H9 (cell line): Measurements from ENCODE around the gene CMSS1. TPM values are rescaled to one million over a fixed set of nuclear protein-coding genes. Genes with fewer than 3 reads are reported as not detected.

ENCODE experiments used
- DNase-seq: peaks from one replicate; pipeline ENCODE4 v3.0.0-alpha.2; 2017
- H2AFZ ChIP-seq: one replicate; pipeline ENCODE4 v1.6.1; 2013; ENCODE audit warnings: mild to moderate bottlenecking, low read length, control low read depth, moderate library complexity
- H2AK5ac ChIP-seq: 2 replicates; pipeline ENCODE4 v1.6.1; 2013; ENCODE audit warnings: low read length, control low read depth, mixed read lengths; ENCODE audit not compliant: insufficient read length
- H2BK120ac ChIP-seq: one replicate; pipeline ENCODE4 v1.6.1; 2013; ENCODE audit warnings: low read depth, mild to moderate bottlenecking, low read length, control low read depth, inconsistent platforms; ENCODE audit not compliant: poor library complexity, severe bottlenecking
- H2BK12ac ChIP-seq: 2 replicates; pipeline ENCODE4 v1.6.1; 2013; ENCODE audit warnings: low read length, control low read depth, mixed read lengths, low read depth; ENCODE audit not compliant: insufficient read length
- H2BK15ac ChIP-seq: 2 replicates; pipeline ENCODE4 v1.6.1; 2013; ENCODE audit warnings: low read depth, low read length, control low read depth
- H2BK20ac ChIP-seq: one replicate; pipeline ENCODE4 v1.6.1; 2013; ENCODE audit warnings: low read depth, mild to moderate bottlenecking, low read length, control low read depth, inconsistent platforms; ENCODE audit not compliant: poor library complexity, severe bottlenecking
- H2BK5ac ChIP-seq: 2 replicates; pipeline ENCODE4 v1.6.1; 2013; ENCODE audit warnings: low read length, control low read depth, mixed read lengths; ENCODE audit not compliant: insufficient read length
- H3K14ac ChIP-seq: 2 replicates; pipeline ENCODE4 v1.6.1; 2013; ENCODE audit warnings: low read length, control low read depth; ENCODE audit not compliant: insufficient read depth
- H3K18ac ChIP-seq: 2 replicates; pipeline ENCODE4 v1.6.1; 2013; ENCODE audit warnings: low read depth, mild to moderate bottlenecking, mixed read lengths, low read length, control low read depth; ENCODE audit not compliant: insufficient read length
- H3K23ac ChIP-seq: 2 replicates; pipeline ENCODE4 v1.6.1; 2013; ENCODE audit warnings: low read length, control low read depth, mixed read lengths, low read depth; ENCODE audit not compliant: insufficient read length
- H3K23me2 ChIP-seq: 2 replicates; pipeline ENCODE4 v1.6.1; 2013; ENCODE audit warnings: low read depth, mild to moderate bottlenecking, mixed read lengths, low read length, control low read depth; ENCODE audit not compliant: insufficient read length, poor library complexity, severe bottlenecking
- H3K27ac ChIP-seq: 2 replicates; pipeline ENCODE4 v1.5.1; 2013; ENCODE audit warnings: low read length, control low read depth, mixed read lengths, low read depth; ENCODE audit not compliant: insufficient read length
- H3K27me3 ChIP-seq: 2 replicates; pipeline ENCODE4 v1.6.1; 2013; ENCODE audit warnings: low read length, control low read depth, inconsistent platforms; ENCODE audit not compliant: insufficient read depth
- H3K4ac ChIP-seq: 2 replicates; pipeline ENCODE4 v1.6.1; 2013; ENCODE audit warnings: low read depth, mild to moderate bottlenecking, control low read depth, inconsistent platforms, low read length, moderate library complexity
- H3K4me1 ChIP-seq: 2 replicates; pipeline ENCODE4 v1.6.1; 2013; ENCODE audit warnings: low read length, control low read depth, inconsistent platforms; ENCODE audit not compliant: insufficient read depth
- H3K4me2 ChIP-seq: 2 replicates; pipeline ENCODE4 v1.6.1; 2013; ENCODE audit warnings: low read length, control low read depth, mixed read lengths; ENCODE audit not compliant: insufficient read length, insufficient read depth
- H3K56ac ChIP-seq: 2 replicates; pipeline ENCODE4 v1.6.1; 2013; ENCODE audit warnings: low read depth, mild to moderate bottlenecking, mixed read lengths, low read length, control low read depth; ENCODE audit not compliant: insufficient read length
- H3K79me1 ChIP-seq: 2 replicates; pipeline ENCODE4 v1.6.1; 2013; ENCODE audit warnings: low read depth, mild to moderate bottlenecking, moderate library complexity, low read length, control low read depth, inconsistent platforms; ENCODE audit not compliant: insufficient read depth, poor library complexity, severe bottlenecking
- H3K79me2 ChIP-seq: 2 replicates; pipeline ENCODE4 v1.6.1; 2013; ENCODE audit warnings: low read length, control low read depth, inconsistent platforms; ENCODE audit not compliant: insufficient read depth
- H3K9ac ChIP-seq: 2 replicates; pipeline ENCODE4 v1.6.1; 2013; ENCODE audit warnings: low read length, control low read depth, mixed read lengths; ENCODE audit not compliant: insufficient read length; ENCODE audit errors: extremely low read depth
- H3K9me3 ChIP-seq: one replicate; pipeline ENCODE4 v1.6.1; 2013; ENCODE audit warnings: low read depth, low read length, inconsistent platforms; ENCODE audit not compliant: control insufficient read depth
- H3T11ph ChIP-seq: one replicate; pipeline ENCODE4 v1.6.1; 2013; ENCODE audit warnings: mild to moderate bottlenecking, low read length, control low read depth, inconsistent platforms
- H4K20me1 ChIP-seq: one replicate; pipeline ENCODE4 v1.6.1; 2013; ENCODE audit not compliant: control insufficient read depth, insufficient read length, insufficient read depth
- H4K5ac ChIP-seq: 2 replicates; pipeline ENCODE4 v1.6.1; 2013; ENCODE audit warnings: low read depth, mild to moderate bottlenecking, mixed read lengths, low read length, control low read depth; ENCODE audit not compliant: insufficient read length
- H4K8ac ChIP-seq: replicated peaks from 2 replicates; pipeline ENCODE4 v1.6.1; 2013; ENCODE audit warnings: low read length, control low read depth, mixed read lengths, low read depth; ENCODE audit not compliant: insufficient read length
- H4K91ac ChIP-seq: 2 replicates; pipeline ENCODE4 v1.6.1; 2013; ENCODE audit warnings: low read depth, mild to moderate bottlenecking, moderate library complexity, mixed read lengths, low read length, control low read depth; ENCODE audit not compliant: insufficient read length
- H3K27ac Mint-ChIP-seq, 3 experiments: 2 replicates in 2 of 3; 3 replicates in 1 of 3; pipeline ENCODE4 v1.8.0; 2020 to 2021; ENCODE audit warnings: mixed read lengths in 3 of 3, mild to moderate bottlenecking in 1 of 3, moderate library complexity in 1 of 3
- H3K27me3 Mint-ChIP-seq: 2 replicates; pipeline ENCODE4 v1.8.0; 2021; ENCODE audit warnings: low read depth, mild to moderate bottlenecking, moderate library complexity, mixed read lengths
- H3K36me3 Mint-ChIP-seq, 3 experiments: 2 replicates in 2 of 3; 3 replicates in 1 of 3; pipeline ENCODE4 v1.8.0; 2020 to 2021; ENCODE audit warnings: low read depth in 3 of 3, mixed read lengths in 3 of 3; ENCODE audit not compliant: insufficient read depth in 1 of 3
- H3K4me1 Mint-ChIP-seq, 2 experiments: 2 replicates each; pipeline ENCODE4 v1.8.0; 2020; ENCODE audit warnings: mixed read lengths in 2 of 2
- H3K4me3 Mint-ChIP-seq, 2 experiments: 2 replicates in 1 of 2; 3 replicates in 1 of 2; pipeline ENCODE4 v1.8.0; 2020 to 2021; ENCODE audit warnings: mild to moderate bottlenecking in 2 of 2, mixed read lengths in 2 of 2, moderate library complexity in 1 of 2
- H3K9me3 Mint-ChIP-seq, 2 experiments: 2 replicates in 1 of 2; 3 replicates in 1 of 2; pipeline ENCODE4 v1.8.0; 2020; ENCODE audit warnings: mild to moderate bottlenecking in 2 of 2, mixed read lengths in 2 of 2, moderate library complexity in 1 of 2
- WGBS: extraction: QIAGEN DNeasy Blood & Tissue Kit; methylation state at CpG from one replicate; pipeline ENCODE4 v1.1.7; 2013; ENCODE audit warnings: missing lambda C conversion rate, low lambda C conversion rate, mixed read lengths; ENCODE audit not compliant: insufficient read length; ENCODE audit errors: extremely low coverage; 5-methylcytosine and 5-hydroxymethylcytosine counted together
- total RNA-seq: library from RNA; stranded (reverse); gene quantifications from 2 replicates; pipeline ENCODE4 v1.2.1, GENCODE V29; 2021
- TF ChIP-seq, protein P1 (sequence below): fragments of 200-600 bp; sonication (generic); conservative IDR thresholded peaks from 3 replicates; pipeline ENCODE4 v1.8.0; 2021; ENCODE audit warnings: antibody characterized with exemption, mild to moderate bottlenecking

The CMSS1 gene
- total RNA-seq, 1 experiment from 2014 or later, result 61.8 TPM

DNA sequence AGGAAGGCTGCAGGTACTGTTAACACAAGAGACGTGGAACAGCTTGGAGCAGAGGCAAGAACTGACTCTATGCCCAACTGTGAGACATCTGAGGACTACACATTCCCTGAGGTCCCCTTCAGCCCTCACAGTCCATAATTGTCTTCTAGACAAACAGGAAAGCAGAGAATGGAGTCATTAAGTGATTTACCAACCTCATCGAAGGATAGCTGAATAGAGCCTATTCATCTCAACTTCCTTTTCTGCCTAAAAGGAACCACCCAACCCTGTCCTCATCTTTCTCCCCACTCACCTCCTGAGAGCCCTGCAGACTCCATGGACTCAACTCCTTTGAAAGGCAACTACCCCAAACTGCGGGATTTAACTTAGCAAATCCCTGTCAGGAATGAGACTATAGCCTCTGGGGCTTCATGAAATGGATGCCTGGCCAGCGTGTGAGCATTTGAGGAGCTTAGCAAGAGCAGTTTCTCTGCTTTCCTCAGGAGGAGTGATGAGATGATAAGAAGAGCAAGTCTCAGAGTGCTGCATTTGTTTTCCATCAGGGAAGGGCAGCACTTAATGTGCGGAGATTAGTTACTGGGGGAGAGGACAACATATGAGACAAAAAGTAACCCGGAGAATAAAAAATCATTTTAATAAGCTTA, 358.1 kb downstream of the CMSS1 start:
- Mint-ChIP-seq H3K27ac (peak overlapping the region in 1 of 3 experiments; percentile 81; a peak in 1 of 7 replicates), H3K36me3 (peaks cover 35 to 51% (median 48%) of the 10 kb centered on the region in 3 experiments)
- H3K23me2 ChIP-seq, result no peaks in the 10 kb centered on the region

More for the DNA sequence above, 358.1 kb downstream of the CMSS1 start:
- Histone ChIP-seq H3K23ac (no peak overlapping the region), H3K4me2 (no peak overlapping the region), H4K91ac (no peak overlapping the region), H2BK15ac (no peak overlapping the region), H3K9me3 (peaks cover 25% of the 10 kb centered on the region), H2BK12ac (no peak overlapping the region), H3K27me3 (no peaks in the 10 kb centered on the region), H2AK5ac (no peak overlapping the region), H3K9ac (no peak overlapping the region), H2BK120ac (no peak overlapping the region), H3K27ac (no peak overlapping the region), H3K4me1 (no peaks in the 10 kb centered on the region), H2AFZ (no peak overlapping the region), H3K79me1 (no peaks in the 10 kb centered on the region), H4K5ac (no peak overlapping the region), H3K4ac (no peak overlapping the region), H4K20me1 (no peaks in the 10 kb centered on the region), H3T11ph (no peak overlapping the region), H3K56ac (no peak overlapping the region), H3K18ac (no peak overlapping the region), H2BK5ac (no peak overlapping the region), H2BK20ac (no peak overlapping the region), H3K14ac (no peak overlapping the region), H3K79me2 (no peaks in the 10 kb centered on the region), H4K8ac (no peak overlapping the region)
- Mint-ChIP-seq H3K9me3 (peaks cover 25 to 26% of the 10 kb centered on the region in 2 experiments), H3K27me3 (no peaks in the 10 kb centered on the region), H3K4me3 (no peak overlapping the region), H3K4me1 (peaks cover 4% of the 10 kb centered on the region in 2 experiments; a peak in 2 of 4 replicates)
- DNase-seq, result no peak
- TF ChIP-seq, protein P1, sequence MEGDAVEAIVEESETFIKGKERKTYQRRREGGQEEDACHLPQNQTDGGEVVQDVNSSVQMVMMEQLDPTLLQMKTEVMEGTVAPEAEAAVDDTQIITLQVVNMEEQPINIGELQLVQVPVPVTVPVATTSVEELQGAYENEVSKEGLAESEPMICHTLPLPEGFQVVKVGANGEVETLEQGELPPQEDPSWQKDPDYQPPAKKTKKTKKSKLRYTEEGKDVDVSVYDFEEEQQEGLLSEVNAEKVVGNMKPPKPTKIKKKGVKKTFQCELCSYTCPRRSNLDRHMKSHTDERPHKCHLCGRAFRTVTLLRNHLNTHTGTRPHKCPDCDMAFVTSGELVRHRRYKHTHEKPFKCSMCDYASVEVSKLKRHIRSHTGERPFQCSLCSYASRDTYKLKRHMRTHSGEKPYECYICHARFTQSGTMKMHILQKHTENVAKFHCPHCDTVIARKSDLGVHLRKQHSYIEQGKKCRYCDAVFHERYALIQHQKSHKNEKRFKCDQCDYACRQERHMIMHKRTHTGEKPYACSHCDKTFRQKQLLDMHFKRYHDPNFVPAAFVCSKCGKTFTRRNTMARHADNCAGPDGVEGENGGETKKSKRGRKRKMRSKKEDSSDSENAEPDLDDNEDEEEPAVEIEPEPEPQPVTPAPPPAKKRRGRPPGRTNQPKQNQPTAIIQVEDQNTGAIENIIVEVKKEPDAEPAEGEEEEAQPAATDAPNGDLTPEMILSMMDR, result no peak
- WGBS, result no CpG with 5 or more reads among the region's 6 CpGs
